SH-SY5Y (cell line): Measurements from ENCODE around the gene PTCD1.

ENCODE experiments used
- GATA2 ChIP-seq: IDR thresholded peaks from 2 replicates; pipeline ENCODE4 v1.6.1; 2011; ENCODE audit warnings: mild to moderate bottlenecking, low read depth, low read length
- GATA3 ChIP-seq: IDR thresholded peaks from 2 replicates; pipeline ENCODE4 v1.6.1; 2011; ENCODE audit warnings: low read depth, mild to moderate bottlenecking, low read length, moderate library complexity

The PTCD1 gene

GRCh38 chr7:99428972-99429566 lies 9.5 kb downstream of the PTCD1 start:
- TF ChIP-seq GATA3 = no peak
- TF ChIP-seq GATA2 = no peak

- TF ChIP-seq GATA3 (no peak), GATA2 (no peak)
Measured at GRCh38 chr7:99424932-99425730, 13.5 kb downstream of the PTCD1 start.

- no peak for TF ChIP-seq GATA3
- no peak for TF ChIP-seq GATA2
Measured at GRCh38 chr7:99422625-99423024, 16.0 kb downstream of the PTCD1 start.

GRCh38 chr7:99422186-99422585 lies 16.4 kb downstream of the PTCD1 start:
- TF ChIP-seq GATA2 (no peak), GATA3 (no peak)

- TF ChIP-seq GATA3 (no peak), GATA2 (no peak)
Measured at GRCh38 chr7:99420986-99421385, 17.6 kb downstream of the PTCD1 start.

GRCh38 chr7:99420213-99420612 lies 18.4 kb downstream of the PTCD1 start:
- no peak for TF ChIP-seq GATA3
- no peak for TF ChIP-seq GATA2

GRCh38 chr7:99419323-99420021 lies 19.1 kb downstream of the PTCD1 start:
- TF ChIP-seq GATA3 = no peak
- no peak for TF ChIP-seq GATA2

- no peak for TF ChIP-seq GATA2
- no peak for TF ChIP-seq GATA3
Measured at GRCh38 chr7:99418260-99418659, 20.3 kb downstream of the PTCD1 start.

GRCh38 chr7:99410635-99411034 lies 28.0 kb downstream of the PTCD1 start:
- TF ChIP-seq GATA3 (no peak), GATA2 (no peak)

- no peak for TF ChIP-seq GATA2
- TF ChIP-seq GATA3 = no peak
Measured at GRCh38 chr7:99409806-99410205, 28.8 kb downstream of the PTCD1 start.

- no peak for TF ChIP-seq GATA3
Measured at GRCh38 chr7:99409192-99409572, 29.4 kb downstream of the PTCD1 start.

- TF ChIP-seq GATA2 (no peak), GATA3 (no peak)
Measured at GRCh38 chr7:99408379-99409191, 30.0 kb downstream of the PTCD1 start, which contains the start of the genes BUD31 and PDAP1. Gene BUD31, plus strand, starts transcription at chr7:99408969. Its CDS starts 2,124 bp downstream, at chr7:99411093. Gene PDAP1, minus strand, starts transcription at chr7:99408597. Its CDS starts 49 bp downstream, at chr7:99408548.

GRCh38 chr7:99407872-99408378 lies 30.7 kb downstream of the PTCD1 start:
- TF ChIP-seq GATA3 (no peak), GATA2 (no peak)

- no peak for TF ChIP-seq GATA3
- TF ChIP-seq GATA2 = no peak
Measured at GRCh38 chr7:99406557-99406956, 32.0 kb downstream of the PTCD1 start.

- TF ChIP-seq GATA3 (no peak), GATA2 (no peak)
Measured at GRCh38 chr7:99404977-99405320, 33.6 kb downstream of the PTCD1 start.
